WTC11 (cell line): ENCODE results near the gene CGREF1. TPM values are rescaled to one million over a fixed set of nuclear protein-coding genes. Genes with fewer than 3 reads are reported as not detected.
A peak's percentile ranks its signal among the peaks of the same experiment; 100 is the strongest.

Source experiments
- ATAC-seq: fragments of 200-7000 bp; cut with Tn5 transposase; 2 replicates; pipeline ENCODE4 v1.10.0; 2021; ENCODE audit warnings: mild to moderate bottlenecking, moderate library complexity
- CTCF ChIA-PET: fragments of 300-600 bp; sonication (Branson Sonifier 250); formaldehyde crosslinking; loops from one replicate; lab custom pipeline; 2021; ENCODE audit warnings: antibody characterized with exemption; lab: Charles Lee
- POLR2A ChIA-PET: fragments of 350-600 bp; sonication (Branson Sonifier 250); formaldehyde crosslinking; loops from one replicate; lab custom pipeline; 2021; ENCODE audit warnings: antibody characterized with exemption; lab: Charles Lee
- DNase-seq: peaks from one replicate; pipeline ENCODE4 v3.0.0; 2021; ENCODE audit warnings: low spot score
- H3K27ac Mint-ChIP-seq: 2 replicates; pipeline ENCODE4 v1.8.0; 2021; ENCODE audit warnings: mixed read lengths
- H3K27me3 Mint-ChIP-seq: 2 replicates; pipeline ENCODE4 v1.8.0; 2021; ENCODE audit warnings: low read depth, mild to moderate bottlenecking, moderate library complexity, mixed read lengths
- H3K36me3 Mint-ChIP-seq: 2 replicates; pipeline ENCODE4 v1.8.0; 2021; ENCODE audit warnings: mixed read lengths
- H3K4me1 Mint-ChIP-seq: 2 replicates; pipeline ENCODE4 v1.8.0; 2022; ENCODE audit warnings: mixed read lengths
- H3K4me3 Mint-ChIP-seq: 2 replicates; pipeline ENCODE4 v1.8.0; 2021; ENCODE audit warnings: mild to moderate bottlenecking, moderate library complexity, mixed read lengths
- H3K9me3 Mint-ChIP-seq: 2 replicates; pipeline ENCODE4 v1.8.0; 2021; ENCODE audit warnings: mixed read lengths
- ARID4B ChIP-seq: sonication (generic); formaldehyde crosslinking; IDR thresholded peaks from 2 replicates; pipeline ENCODE4 v1.8.0; 2023; ENCODE audit warnings: missing genetic modification reagents, mild to moderate bottlenecking, borderline replicate concordance
- E2F5 ChIP-seq: sonication (generic); formaldehyde crosslinking; IDR thresholded peaks from 2 replicates; pipeline ENCODE4 v1.8.1; 2022; ENCODE audit warnings: mild to moderate bottlenecking, moderate library complexity, missing genetic modification reagents
- ERG ChIP-seq: fragments of 250-450 bp; sonication (Bioruptor Pico); IDR thresholded peaks from 2 replicates; pipeline ENCODE4 v1.8.0; 2021; ENCODE audit warnings: mild to moderate bottlenecking
- HMGA2 ChIP-seq: fragments of 250-450 bp; sonication (Bioruptor Pico); IDR thresholded peaks from 2 replicates; pipeline ENCODE4 v1.4.0; 2021; ENCODE audit warnings: mild to moderate bottlenecking, moderate library complexity
- JUN ChIP-seq: sonication (generic); formaldehyde crosslinking; IDR thresholded peaks from 2 replicates; pipeline ENCODE4 v1.8.0; 2023; ENCODE audit warnings: mild to moderate bottlenecking, missing genetic modification reagents
- MAX ChIP-seq: sonication (generic); formaldehyde crosslinking; IDR thresholded peaks from 2 replicates; pipeline ENCODE4 v1.8.0; 2022; ENCODE audit warnings: mild to moderate bottlenecking, missing genetic modification reagents
- NFE2L1 ChIP-seq: sonication (generic); formaldehyde crosslinking; IDR thresholded peaks from 2 replicates; pipeline ENCODE4 v1.8.1; 2023; ENCODE audit warnings: missing genetic modification reagents
- RELA ChIP-seq: sonication (generic); formaldehyde crosslinking; IDR thresholded peaks from 2 replicates; pipeline ENCODE4 v1.8.1; 2022; ENCODE audit warnings: missing genetic modification reagents, mild to moderate bottlenecking, borderline replicate concordance
- RORB ChIP-seq: fragments of 250-450 bp; sonication (Bioruptor Pico); IDR thresholded peaks from 2 replicates; pipeline ENCODE4 v1.9.0; 2021; ENCODE audit warnings: mild to moderate bottlenecking
- TCF7 ChIP-seq: sonication (generic); formaldehyde crosslinking; IDR thresholded peaks from 2 replicates; pipeline ENCODE4 v1.8.0; 2022; ENCODE audit warnings: mild to moderate bottlenecking, low read depth, missing genetic modification reagents, moderate library complexity
- TEAD1 ChIP-seq: sonication (generic); formaldehyde crosslinking; IDR thresholded peaks from 2 replicates; pipeline ENCODE4 v1.8.0; 2022; ENCODE audit warnings: mild to moderate bottlenecking, missing genetic modification reagents
- ZNF121 ChIP-seq: sonication (generic); formaldehyde crosslinking; IDR thresholded peaks from 2 replicates; pipeline ENCODE4 v1.8.0; 2023; ENCODE audit warnings: missing genetic modification reagents
- ZNF138 ChIP-seq: sonication (generic); formaldehyde crosslinking; conservative IDR thresholded peaks from 2 replicates; pipeline ENCODE4 v1.8.1; 2022; ENCODE audit warnings: mild to moderate bottlenecking, moderate library complexity, missing genetic modification reagents
- ZNF281 ChIP-seq: sonication (generic); formaldehyde crosslinking; IDR thresholded peaks from 2 replicates; pipeline ENCODE4 v1.8.0; 2023; ENCODE audit warnings: mild to moderate bottlenecking, missing genetic modification reagents
- ZNF532 ChIP-seq: fragments of 250-450 bp; sonication (Bioruptor Pico); IDR thresholded peaks from 2 replicates; pipeline ENCODE4 v1.9.0; 2021; ENCODE audit warnings: mild to moderate bottlenecking, borderline replicate concordance
- ZSCAN18 ChIP-seq: fragments of 250-450 bp; sonication (Bioruptor Pico); IDR thresholded peaks from 2 replicates; pipeline ENCODE4 v2.1.2; 2022; ENCODE audit warnings: mild to moderate bottlenecking, moderate library complexity
- total RNA-seq: library from RNA; stranded (reverse); gene quantifications from 3 replicates; pipeline ENCODE4 v1.2.3, GENCODE V29; 2021

Gene CGREF1
- total RNA-seq, 1 experiment from 2014 or later, result 3.5 TPM

- no peak for TF ChIP-seq TCF7
- no peak for TF ChIP-seq HMGA2 (CRISPR knock-in tag)
- TF ChIP-seq ZNF138 (CRISPR knock-in tag), result no peak
- TF ChIP-seq ZSCAN18 (CRISPR knock-in tag), result no peak
- no peak for TF ChIP-seq ERG (CRISPR knock-in tag)
- no peak for TF ChIP-seq RORB (CRISPR knock-in tag)
- peak; percentile 99 for TF ChIP-seq E2F5 (CRISPR knock-in tag)
- no peak for TF ChIP-seq JUN (CRISPR knock-in tag)
Observed at GRCh38 chr2:27086090-27086723, 32.7 kb downstream of the CGREF1 start (continued).

- Mint-ChIP-seq H3K9me3 (no peaks in the 10 kb centered on the region), H3K4me3 (peak overlapping the region; percentile 70), H3K4me1 (peaks cover 26% of the 10 kb centered on the region), H3K27me3 (peaks cover 23% of the 10 kb centered on the region), H3K36me3 (no peaks in the 10 kb centered on the region), H3K27ac (no peak overlapping the region)
- TF ChIP-seq NFE2L1 (CRISPR knock-in tag), result no peak
- peak; percentile 77 for TF ChIP-seq ZNF281
- TF ChIP-seq RELA, result no peak
- TF ChIP-seq ZNF121 (CRISPR knock-in tag), result peak; percentile 93
- TF ChIP-seq TEAD1 (CRISPR knock-in tag), result peak; percentile 59; the same call in 1 of the 2 replicates
- TF ChIP-seq ZNF532 (CRISPR knock-in tag), result 0 out of 2 replicates have a peak, but pooled peaks have one; percentile 30
- peak; percentile 83 for TF ChIP-seq MAX (CRISPR knock-in tag)
- 0 out of 2 replicates have a peak, but pooled peaks have one; percentile 36 for TF ChIP-seq ARID4B (CRISPR knock-in tag)
- DNase-seq (peak; percentile 61), ATAC-seq (peak; percentile 3)
- CTCF ChIA-PET, result interaction anchor here (0.6 to 6.4 kb wide), 8 partner anchors 13 to 194 kb away, joined by 3 to 50 read pairs (median 4); partner anchors contain the start of genes AGBL5 and OST4
- POLR2A ChIA-PET, result interaction anchor here (0.9 to 2.4 kb wide), 3 partner anchors 14 to 35 kb away, joined by 3 to 9 read pairs (median 9); partner anchors contain the start of genes AGBL5 and OST4
Observed at GRCh38 chr2:27085673-27086089, 33.2 kb downstream of the CGREF1 start.
